HG03280 (cell line): ENCODE measurements around the gene PCBD1.

Source experiments
- ATAC-seq: cut with Tn5 transposase; IDR thresholded peaks from one replicate; pipeline ENCODE4 v1.9.1; 2021; ENCODE audit warnings: mild to moderate bottlenecking, moderate library complexity; ENCODE audit not compliant: unreplicated experiment

PCBD1 gene

GRCh38 chr10:70918851-70919530 lies 30.6 kb upstream of the PCBD1 start:
- ATAC-seq, result no peak

- ATAC-seq, result no peak
Measured at GRCh38 chr10:70917635-70918034, 29.3 kb upstream of the PCBD1 start.

DNA sequence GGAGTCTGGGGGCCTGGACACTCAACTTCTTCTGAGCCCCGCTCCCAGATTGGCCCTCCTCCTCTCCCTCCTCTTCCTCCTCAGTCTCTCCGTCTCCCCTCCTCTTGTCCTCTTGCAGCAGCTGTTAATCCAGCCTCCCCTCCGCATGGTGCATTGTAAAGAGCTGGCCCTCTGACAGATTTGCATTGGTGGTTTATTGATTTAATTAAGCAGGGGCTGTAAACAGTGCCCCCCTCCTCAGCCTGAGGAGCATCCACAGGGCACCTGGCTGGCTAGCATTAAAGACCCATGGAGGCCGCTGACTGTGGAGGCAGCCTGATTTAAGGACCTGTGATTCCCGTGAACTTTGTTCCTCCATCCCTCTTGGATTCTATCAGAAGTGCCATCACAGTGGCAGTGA lies 28.9 kb upstream of the PCBD1 start:
- ATAC-seq, result no peak

DNA sequence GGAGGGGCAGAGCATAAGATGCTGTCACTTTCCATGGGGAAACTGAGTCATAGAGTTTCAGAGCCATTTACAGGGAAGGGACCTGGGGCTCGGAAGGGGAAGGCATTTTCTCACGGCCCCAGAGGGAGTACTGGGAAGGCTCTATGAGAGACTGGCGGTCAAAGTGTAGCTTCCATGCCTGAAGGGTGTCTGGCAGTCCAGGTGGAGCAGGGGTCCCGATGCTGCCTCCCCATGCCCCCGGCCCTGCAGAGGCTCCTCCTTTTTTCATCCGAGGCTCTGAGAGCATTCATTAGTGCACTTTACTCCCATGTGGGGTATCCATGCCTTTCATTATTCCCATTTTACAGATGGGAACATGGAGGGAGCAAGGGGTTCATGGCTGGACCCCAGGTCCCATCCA lies 27.9 kb upstream of the PCBD1 start:
- ATAC-seq, result no peak

GRCh38 chr10:70915806-70916205 lies 27.4 kb upstream of the PCBD1 start:
- no peak for ATAC-seq

DNA sequence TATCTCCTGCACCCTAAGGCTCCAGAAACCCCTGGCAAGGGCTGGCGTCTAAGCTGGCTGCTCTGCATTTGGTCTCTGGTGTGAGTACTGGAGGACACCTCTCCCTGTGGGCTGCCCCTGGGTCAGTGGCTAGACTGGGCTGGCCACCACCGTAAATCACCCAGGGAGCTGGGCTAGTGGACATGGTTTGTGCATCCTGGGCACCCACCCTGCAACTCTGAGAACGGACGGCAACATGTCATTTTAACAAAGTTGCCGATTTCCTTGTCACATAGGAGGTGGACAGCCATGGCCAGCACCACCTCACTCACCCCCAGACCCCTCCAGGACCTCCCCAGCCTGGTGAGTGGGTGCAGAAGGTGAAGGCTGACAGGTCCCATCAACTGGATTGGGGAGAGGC lies 26.8 kb upstream of the PCBD1 start:
- ATAC-seq, result no peak

DNA sequence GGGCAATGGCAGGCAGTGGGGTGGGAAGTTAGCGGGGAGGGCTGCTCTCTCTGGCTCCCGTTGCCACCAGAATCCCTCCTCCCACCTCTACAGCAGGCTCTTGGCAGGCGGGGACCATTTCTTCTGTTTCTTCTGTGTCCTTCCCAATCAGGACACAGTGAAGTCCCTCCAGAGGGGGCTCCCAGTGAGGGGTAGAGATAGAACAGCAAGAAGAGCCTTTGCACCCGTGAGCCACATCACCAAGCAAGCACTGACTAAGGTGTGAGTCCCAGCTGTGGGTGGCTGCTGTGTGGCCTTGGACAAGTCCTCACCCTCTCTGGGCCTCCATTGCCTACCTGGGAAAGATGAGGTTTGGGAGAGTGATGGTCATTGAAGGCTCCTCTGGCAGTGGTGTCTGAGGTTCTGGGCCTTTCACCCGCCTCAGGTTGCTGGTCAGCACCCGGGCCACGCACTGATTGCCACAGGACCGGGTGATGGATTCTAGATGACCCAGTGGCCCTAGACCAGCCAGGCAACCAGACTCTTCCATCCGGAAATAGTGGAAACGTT lies 26.0 kb upstream of the PCBD1 start:
- no peak for ATAC-seq

DNA sequence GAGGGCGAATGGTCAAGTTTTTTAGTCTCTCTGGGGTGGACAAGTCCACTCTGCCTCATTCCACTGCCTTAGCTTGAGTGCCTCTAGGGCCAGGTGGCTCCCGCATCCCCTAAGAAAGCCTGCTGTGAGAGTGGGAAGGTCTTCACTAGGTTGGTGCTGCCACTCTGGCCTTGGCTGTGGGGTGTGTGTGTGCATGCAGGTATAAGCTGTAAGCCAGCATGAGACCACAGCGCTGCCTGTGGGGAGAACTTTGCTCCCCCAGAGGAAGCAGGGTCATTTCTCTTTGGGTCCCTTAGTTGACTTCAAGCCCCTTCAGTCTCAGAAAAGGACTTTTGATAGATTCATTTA lies 25.5 kb upstream of the PCBD1 start:
- no peak for ATAC-seq

DNA sequence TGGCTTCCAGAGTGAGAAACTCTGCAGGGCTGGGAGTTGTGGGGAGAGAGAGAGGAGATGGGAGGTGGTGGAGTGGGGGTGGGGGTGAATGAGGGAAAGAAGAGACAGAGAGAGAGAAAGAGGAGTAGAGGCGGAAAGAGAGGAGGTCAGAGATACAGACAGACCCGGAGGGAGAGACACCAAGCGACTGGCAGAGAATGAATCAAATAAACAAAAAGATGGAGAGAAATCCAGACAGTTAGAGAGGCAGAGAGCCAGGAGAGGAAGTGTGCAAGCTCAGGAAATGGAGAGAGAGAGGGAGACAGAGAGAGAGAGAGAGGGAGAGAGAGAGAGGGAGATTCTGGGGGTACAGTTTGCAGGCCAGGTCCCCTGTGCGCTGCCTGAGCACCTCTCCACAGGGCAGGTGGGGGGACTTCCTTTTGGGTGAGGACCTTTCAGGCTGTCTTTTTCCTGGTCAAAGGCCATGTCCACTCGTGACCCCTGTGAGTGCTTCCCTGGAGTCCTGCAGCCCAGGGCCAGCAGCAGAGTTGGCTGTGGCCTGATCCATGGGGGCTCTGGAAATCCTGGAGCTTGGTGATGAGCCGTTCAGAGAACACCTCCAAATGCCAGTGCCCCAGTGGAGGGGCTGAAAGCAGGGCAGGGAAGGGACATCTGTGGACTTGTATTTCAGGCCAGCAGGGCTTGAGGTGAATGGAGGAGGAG lies 25.0 kb upstream of the PCBD1 start:
- no peak for ATAC-seq

DNA sequence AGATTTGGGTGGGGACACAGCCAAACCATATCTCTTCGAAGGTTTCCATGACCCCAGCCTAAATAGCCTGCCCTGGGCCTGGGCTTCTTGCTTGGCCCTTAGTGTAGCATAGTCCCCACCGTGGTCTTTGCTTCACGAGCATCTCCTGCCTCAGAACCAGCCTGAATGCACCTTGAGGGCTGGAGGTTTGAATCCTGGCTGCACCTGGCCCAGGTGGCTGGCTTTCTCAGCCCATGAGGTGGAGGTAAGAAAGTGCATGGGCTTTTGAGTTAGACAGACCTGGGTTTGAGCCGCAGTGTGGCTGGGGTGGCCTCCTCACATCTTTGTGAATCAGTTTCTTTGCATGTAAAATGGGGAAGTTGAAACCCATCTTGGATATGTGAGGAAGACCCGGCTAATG lies 24.2 kb upstream of the PCBD1 start:
- no peak for ATAC-seq

DNA sequence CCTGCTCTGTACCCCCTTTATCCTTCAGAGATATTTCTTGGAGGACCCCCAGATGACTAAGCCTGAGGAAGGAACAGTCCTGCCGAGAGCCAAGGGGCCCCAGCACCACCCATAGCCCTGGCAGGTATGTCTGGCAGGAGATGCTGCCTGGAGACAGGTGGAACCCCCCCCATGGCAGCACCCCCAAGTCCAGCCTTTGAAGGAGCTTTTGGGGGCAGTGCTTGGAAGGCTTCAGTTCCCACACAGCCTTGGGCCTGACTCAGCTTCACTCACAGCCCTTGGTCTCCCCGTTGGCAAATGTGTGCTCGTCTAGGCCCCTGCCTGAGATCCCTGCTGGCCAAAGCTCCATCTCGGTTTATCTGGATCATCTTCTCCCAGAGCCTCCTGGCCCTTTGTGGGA lies 23.0 kb upstream of the PCBD1 start:
- no peak for ATAC-seq

DNA sequence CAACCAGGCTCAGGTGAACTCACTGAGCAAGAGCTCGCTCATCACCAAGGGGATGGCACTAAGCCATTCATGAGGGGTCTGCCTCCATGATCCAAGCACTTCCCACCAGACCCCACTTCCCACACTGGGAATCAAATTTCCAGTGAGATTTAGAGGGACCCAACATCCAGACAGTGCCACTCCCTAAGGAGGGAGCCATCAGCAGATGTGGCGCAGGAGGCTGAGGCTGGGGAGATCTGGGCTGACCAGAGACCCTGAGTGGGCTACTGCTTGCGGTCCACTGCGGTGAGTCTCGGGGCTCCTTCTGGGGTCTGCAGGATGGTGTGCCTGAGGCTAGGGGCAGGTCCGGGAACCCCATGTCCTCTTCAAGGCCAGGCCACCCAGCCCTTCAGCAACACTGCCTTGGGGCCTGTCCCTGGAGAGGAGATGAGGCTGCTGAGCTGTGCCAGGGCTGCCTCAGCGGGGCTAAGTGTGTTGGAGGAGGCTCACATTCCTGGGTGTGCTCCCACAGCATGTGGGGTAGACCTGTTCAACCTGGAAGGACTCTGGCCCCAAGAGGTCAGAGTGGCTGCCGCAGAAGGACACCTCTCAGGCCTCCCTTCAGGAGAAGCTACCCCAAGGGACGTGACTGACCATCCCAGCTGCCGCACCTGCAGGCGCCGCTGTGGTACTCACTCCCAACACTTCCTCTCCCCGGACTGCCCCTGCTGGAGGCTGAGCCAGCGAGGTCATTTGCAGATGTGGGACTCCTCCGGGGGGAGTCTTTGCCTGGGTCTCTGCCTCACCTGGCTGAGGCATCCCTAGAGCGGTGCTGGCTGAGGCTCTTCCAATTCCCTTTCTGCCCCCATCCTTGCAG lies 22.3 kb upstream of the PCBD1 start:
- no peak for ATAC-seq

- ATAC-seq, result no peak
Measured at GRCh38 chr10:70909326-70909935, 21.1 kb upstream of the PCBD1 start.

GRCh38 chr10:70908406-70909296 lies 20.3 kb upstream of the PCBD1 start:
- no peak for ATAC-seq

DNA sequence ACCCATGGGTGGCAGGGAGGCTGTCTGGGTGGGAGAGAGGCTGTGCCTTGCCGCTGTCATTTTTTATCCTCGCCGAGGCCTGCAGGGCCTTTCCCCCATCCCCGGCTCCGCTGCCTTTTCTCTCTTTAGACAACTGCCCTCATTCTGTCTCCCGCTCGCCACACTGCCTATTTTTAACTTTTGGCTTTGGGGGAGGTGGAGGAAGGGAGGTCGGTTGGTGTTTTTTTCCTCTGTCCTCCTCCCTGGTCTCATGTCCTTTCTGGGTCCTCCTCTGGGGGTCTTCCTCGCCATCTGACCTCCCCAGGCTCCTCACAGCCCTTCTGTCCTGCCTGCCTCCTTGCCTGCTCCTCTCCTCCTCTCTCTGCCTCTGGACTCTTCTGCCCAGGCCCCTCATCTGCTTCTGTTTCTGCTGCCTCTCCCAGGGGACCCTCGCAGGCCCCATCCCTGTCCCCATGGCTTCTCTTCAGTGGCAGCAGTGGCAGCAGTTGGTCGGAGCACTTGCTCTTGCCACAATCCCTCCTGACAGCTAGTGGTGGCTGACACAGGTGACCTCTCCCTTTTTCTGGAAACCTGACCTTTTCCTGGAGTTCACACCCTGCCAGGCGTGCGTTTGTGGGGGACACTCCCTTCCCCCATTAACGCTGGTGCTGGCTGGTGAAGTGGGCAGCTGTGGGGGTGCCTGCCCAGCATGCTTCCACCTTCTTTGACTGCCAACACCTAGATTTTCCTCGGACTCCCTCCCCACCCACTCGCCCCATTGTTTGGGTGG lies 19.5 kb upstream of the PCBD1 start:
- ATAC-seq, result no peak

GRCh38 chr10:70906953-70907636 lies 18.7 kb upstream of the PCBD1 start:
- ATAC-seq, result no peak

DNA sequence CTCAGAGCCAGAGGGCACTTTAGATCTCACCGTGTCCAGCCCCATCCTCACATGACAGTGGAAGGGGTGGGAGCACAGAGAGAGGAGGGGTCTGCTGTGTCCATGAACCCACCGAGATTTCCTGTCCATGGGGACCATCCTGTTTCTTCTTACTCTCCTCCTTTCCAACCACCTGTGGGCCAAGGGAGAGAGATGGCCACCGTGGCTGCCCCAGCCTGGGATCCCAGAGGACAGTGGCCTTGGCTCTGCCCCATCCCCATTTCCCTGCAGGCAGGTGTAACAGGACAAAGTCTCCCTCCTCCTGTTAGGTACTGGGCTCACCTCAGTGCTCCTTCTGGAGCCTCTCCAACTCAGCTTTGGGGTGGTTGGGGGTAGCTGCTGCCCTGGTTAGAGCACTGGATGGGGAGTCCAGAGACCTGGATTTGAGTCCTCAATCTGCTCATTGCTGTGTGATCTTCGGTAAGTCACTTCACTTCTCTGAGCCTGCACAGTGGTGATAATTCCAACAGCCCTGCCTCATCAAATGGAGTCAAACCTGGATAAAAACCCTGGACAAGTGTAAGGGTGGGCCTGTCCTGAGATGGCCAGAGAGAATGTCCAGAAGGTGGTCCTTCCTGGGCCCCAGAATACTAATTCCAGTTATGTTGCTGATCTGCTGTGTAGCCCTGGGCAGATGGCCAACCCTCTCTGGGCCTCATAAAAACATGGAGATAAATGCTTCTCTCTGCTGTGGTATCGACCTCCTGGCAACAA lies 17.8 kb upstream of the PCBD1 start:
- no peak for ATAC-seq
